ENCODE data around the gene CDH11.

DNA sequence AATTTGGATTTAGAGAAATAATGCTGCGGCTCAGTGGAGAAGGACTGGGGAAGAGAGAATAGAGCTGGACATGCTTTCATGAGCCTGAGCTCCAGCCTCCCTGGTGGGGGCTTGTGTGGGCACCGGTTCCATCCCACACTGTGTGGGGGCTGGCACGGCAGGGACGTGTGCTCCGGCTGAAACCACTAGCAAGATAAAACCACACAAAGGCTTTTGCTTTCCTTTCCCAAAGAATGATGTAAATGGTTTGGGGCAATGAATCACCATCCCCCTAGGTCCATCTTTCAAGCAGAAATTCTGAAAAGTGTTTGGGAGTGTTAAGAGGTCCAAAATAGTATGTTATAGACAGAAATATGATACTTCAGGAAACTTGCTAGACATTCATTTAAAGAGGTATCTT lies 77.0 kb downstream of the CDH11 start:
- TF ChIP-seq, protein P1, sequence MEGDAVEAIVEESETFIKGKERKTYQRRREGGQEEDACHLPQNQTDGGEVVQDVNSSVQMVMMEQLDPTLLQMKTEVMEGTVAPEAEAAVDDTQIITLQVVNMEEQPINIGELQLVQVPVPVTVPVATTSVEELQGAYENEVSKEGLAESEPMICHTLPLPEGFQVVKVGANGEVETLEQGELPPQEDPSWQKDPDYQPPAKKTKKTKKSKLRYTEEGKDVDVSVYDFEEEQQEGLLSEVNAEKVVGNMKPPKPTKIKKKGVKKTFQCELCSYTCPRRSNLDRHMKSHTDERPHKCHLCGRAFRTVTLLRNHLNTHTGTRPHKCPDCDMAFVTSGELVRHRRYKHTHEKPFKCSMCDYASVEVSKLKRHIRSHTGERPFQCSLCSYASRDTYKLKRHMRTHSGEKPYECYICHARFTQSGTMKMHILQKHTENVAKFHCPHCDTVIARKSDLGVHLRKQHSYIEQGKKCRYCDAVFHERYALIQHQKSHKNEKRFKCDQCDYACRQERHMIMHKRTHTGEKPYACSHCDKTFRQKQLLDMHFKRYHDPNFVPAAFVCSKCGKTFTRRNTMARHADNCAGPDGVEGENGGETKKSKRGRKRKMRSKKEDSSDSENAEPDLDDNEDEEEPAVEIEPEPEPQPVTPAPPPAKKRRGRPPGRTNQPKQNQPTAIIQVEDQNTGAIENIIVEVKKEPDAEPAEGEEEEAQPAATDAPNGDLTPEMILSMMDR (IDR thresholded peaks at IDR 0.05; ENCODE audit: low read length), result no peak
- no peak for TF ChIP-seq EZH2 (IDR thresholded peaks at IDR 0.05; ENCODE audit: borderline replicate concordance, low read length)
